ENCODE measurements around the gene SCN9A.

DNA sequence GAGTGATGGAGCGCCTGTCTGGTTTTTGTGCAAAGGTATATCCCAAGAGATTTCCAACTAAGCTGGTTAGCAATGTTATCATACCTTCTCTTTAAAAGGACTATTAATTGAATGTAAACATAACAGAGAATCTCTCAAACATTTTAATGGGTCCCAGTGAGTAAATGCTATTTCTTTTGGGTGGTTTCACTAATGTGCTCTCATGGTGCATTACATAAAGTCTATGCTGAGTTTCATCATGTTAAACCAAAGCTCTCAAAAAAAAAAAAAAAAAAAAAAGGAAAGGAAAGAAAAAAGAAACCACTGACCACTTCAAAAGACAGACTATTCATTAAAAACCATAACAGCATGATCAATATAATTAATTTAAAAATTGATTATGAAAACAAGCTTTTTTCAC lies 128.8 kb downstream of the SCN9A start:
- TF ChIP-seq, protein P1, sequence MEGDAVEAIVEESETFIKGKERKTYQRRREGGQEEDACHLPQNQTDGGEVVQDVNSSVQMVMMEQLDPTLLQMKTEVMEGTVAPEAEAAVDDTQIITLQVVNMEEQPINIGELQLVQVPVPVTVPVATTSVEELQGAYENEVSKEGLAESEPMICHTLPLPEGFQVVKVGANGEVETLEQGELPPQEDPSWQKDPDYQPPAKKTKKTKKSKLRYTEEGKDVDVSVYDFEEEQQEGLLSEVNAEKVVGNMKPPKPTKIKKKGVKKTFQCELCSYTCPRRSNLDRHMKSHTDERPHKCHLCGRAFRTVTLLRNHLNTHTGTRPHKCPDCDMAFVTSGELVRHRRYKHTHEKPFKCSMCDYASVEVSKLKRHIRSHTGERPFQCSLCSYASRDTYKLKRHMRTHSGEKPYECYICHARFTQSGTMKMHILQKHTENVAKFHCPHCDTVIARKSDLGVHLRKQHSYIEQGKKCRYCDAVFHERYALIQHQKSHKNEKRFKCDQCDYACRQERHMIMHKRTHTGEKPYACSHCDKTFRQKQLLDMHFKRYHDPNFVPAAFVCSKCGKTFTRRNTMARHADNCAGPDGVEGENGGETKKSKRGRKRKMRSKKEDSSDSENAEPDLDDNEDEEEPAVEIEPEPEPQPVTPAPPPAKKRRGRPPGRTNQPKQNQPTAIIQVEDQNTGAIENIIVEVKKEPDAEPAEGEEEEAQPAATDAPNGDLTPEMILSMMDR (IDR thresholded peaks at IDR 0.05; ENCODE audit: control extremely low read depth in 1 of 3, insufficient read depth in 1 of 3, low read depth in 1 of 3, low read length in 3 of 3) = no peak
- no peak for TF ChIP-seq POLR2A (IDR thresholded peaks at IDR 0.05; ENCODE audit: control extremely low read depth in 1 of 2, low read depth in 2 of 2, low read length in 2 of 2)

Data from H1 (cell line).